Cerebellar nuclear complex (tissue), 1 donor: ENCODE data around the gene XPNPEP3.
A peak's percentile ranks its signal among the peaks of the same experiment; 100 is the strongest.
"Not testable (repeated sequence)": the region's sequence is repeated elsewhere in the genome, so short reads cannot be mapped to it uniquely, and the experiment has no call there.

ENCODE experiments used
- DNase-seq, 2 experiments: peaks; one replicate each; lab custom pipeline; 2025; lab: John Stamatoyannopoulos, UW

Gene XPNPEP3

GRCh38 chr22:40857309-40857855, 434 bp downstream of the XPNPEP3 start:
- peak in 1 of 2 experiments; percentile 9 for DNase-seq

GRCh38 chr22:40862013-40862412, 5.1 kb downstream of the XPNPEP3 start, which contains the start of gene DNAJB7:
TSS of gene DNAJB7 (minus strand) at chr22:40862113. CDS start at chr22:40861994, 119 bp downstream.
- DNase-seq: no peak

GRCh38 chr22:40862537-40862936, 5.6 kb downstream of the XPNPEP3 start:
- no peak for DNase-seq

GRCh38 chr22:40867109-40867508, 10.2 kb downstream of the XPNPEP3 start:
- no peak for DNase-seq

- DNase-seq: not testable (repeated sequence)
Measured at GRCh38 chr22:40868379-40868778, 11.4 kb downstream of the XPNPEP3 start.

- DNase-seq: no peak
Measured at GRCh38 chr22:40874016-40874415, 17.1 kb downstream of the XPNPEP3 start.

- no peak for DNase-seq
Measured at GRCh38 chr22:40875111-40875510, 18.2 kb downstream of the XPNPEP3 start.

GRCh38 chr22:40876907-40877306, 20.0 kb downstream of the XPNPEP3 start:
- DNase-seq: no peak

GRCh38 chr22:40877488-40877887, 20.5 kb downstream of the XPNPEP3 start:
- DNase-seq: no peak

- DNase-seq: no peak
Measured at GRCh38 chr22:40878922-40879321, 22.0 kb downstream of the XPNPEP3 start.

- no peak for DNase-seq
Measured at GRCh38 chr22:40889116-40889515, 32.2 kb downstream of the XPNPEP3 start.

- no peak for DNase-seq
Measured at GRCh38 chr22:40890881-40891280, 33.9 kb downstream of the XPNPEP3 start.

- DNase-seq: no peak
Measured at GRCh38 chr22:40894417-40894816, 37.5 kb downstream of the XPNPEP3 start.

- peak in 1 of 2 experiments; percentile 6 for DNase-seq
Measured at GRCh38 chr22:40898850-40899357, 42.0 kb downstream of the XPNPEP3 start.

GRCh38 chr22:40904101-40904500, 47.2 kb downstream of the XPNPEP3 start:
- DNase-seq: no peak

- DNase-seq: no peak
Measured at GRCh38 chr22:40908895-40909294, 51.9 kb downstream of the XPNPEP3 start.

GRCh38 chr22:40911772-40912171, 54.8 kb downstream of the XPNPEP3 start:
- DNase-seq: no peak

- not testable (repeated sequence) for DNase-seq
Measured at GRCh38 chr22:40912987-40913386, 56.0 kb downstream of the XPNPEP3 start.

GRCh38 chr22:40919446-40919845, 62.5 kb downstream of the XPNPEP3 start:
- DNase-seq: no peak

GRCh38 chr22:40920526-40920925, 63.6 kb downstream of the XPNPEP3 start:
- no peak for DNase-seq

- DNase-seq: peak in 1 of 2 experiments; percentile 11
Measured at GRCh38 chr22:40922484-40923303, 65.7 kb downstream of the XPNPEP3 start.

- no peak for DNase-seq
Measured at GRCh38 chr22:40928657-40929056, 71.7 kb downstream of the XPNPEP3 start.

- no peak for DNase-seq
Measured at GRCh38 chr22:40932396-40932795, 75.4 kb downstream of the XPNPEP3 start.
